Heart left ventricle (tissue), 13 donors: ENCODE measurements around the gene SEMA5B.

Source experiments
- CTCF ChIP-seq, 12 donors: fragments of 200-600 bp; sonication (generic) in 4 of 12; IDR thresholded peaks; one replicate each; pipeline versions ENCODE4 v1.5.0 to v1.8.0; 2018 to 2022; ENCODE audit warnings: antibody characterized with exemption in 12 of 12, mild to moderate bottlenecking in 5 of 12
- POLR2A ChIP-seq, 2 donors: fragments of 450-650 bp; IDR thresholded peaks; one replicate each; pipeline ENCODE4 v1.6.1; 2017; ENCODE audit warnings: antibody characterized with exemption in 2 of 2, mild to moderate bottlenecking in 2 of 2, moderate library complexity in 2 of 2
- donor health status: ischemic (EF 13 %, LVEDD 7.1; RV severe dilation, severe dysfunction).
- donor health status: DM: no; HTN: yes; CAD: no.
- donor health status: DM: no; HTN: no; CAD: no.
- donor health status: ischemic (EF 25% LVEDD 6.9; RV normal size, moderate dysfunction).
- donor health status: ischemic (EF 25% LVEDD 5.7; RV mildly dilated, moderate dysfunction).
- donor health status: ischemic (EF 35%, LVEDD 5.7; RV mildly dilated, moderate dysfunction).
- donor health status: nonischemic (EF 11% LVEDD 7.7; RV severe dilation, severe dysfunction).
- donor health status: DM: yes; HTN: yes; CAD: no.
- donor health status: PGD.
- donor health status: ischemic (EF 29% LVEDD 5.4; RV normal size, mild dysfunction).
- donor health status: nonischemic (EF 23%, LVEDD 6.1; RV moderate dilation, normal function).

- TF ChIP-seq CTCF (IDR thresholded peaks at IDR 0.05) = no peak
- no peak for TF ChIP-seq POLR2A (IDR thresholded peaks at IDR 0.05)
Observed at GRCh38 chr3:122882361-122882947, 145.1 kb downstream of the SEMA5B start.
